Caki2 (cell line): ENCODE measurements around the gene DAGLA. TPM values are rescaled to one million over a fixed set of nuclear protein-coding genes. Genes with fewer than 3 reads are reported as not detected.
A peak's percentile ranks its signal among the peaks of the same experiment; 100 is the strongest.

ENCODE experiments used
- DNase-seq: peaks from one replicate; pipeline ENCODE4 v3.0.0-alpha.2; 2015; ENCODE audit warnings: low read depth
- in situ Hi-C: cut with HindIII; loops from 2 replicates; pipeline ENCODE4 v1.10.0; 2016; ENCODE audit warnings: low sequenced_read_pairs, low pct_unique_long_range_greater_than_20kb, mixed read lengths
- total RNA-seq: library from RNA; depleted of rRNA; stranded (reverse); fragments of >200 nt; shearing (Covaris generic); gene quantifications from 2 replicates; pipeline ENCODE4 v1.2.3, GENCODE V29; 2014; ENCODE audit warnings: low replicate concordance

The DAGLA gene
- total RNA-seq, 1 experiment from 2014 or later: 0.74 TPM

GRCh38 chr11:61765550-61766253 is 85.5 kb downstream of the DAGLA start:
- no peak for DNase-seq
- in situ Hi-C loops: no loop called here

- no peak for DNase-seq
- in situ Hi-C loops: no loop called here
Observed at GRCh38 chr11:61766353-61766841, 86.2 kb downstream of the DAGLA start.

GRCh38 chr11:61768376-61769076 is 88.3 kb downstream of the DAGLA start:
- in situ Hi-C loops: no loop called here
- DNase-seq: no peak

GRCh38 chr11:61769169-61769920 is 89.2 kb downstream of the DAGLA start:
- no peak for DNase-seq
- in situ Hi-C loops: no loop called here

- in situ Hi-C loops: no loop called here
- DNase-seq: no peak
Observed at GRCh38 chr11:61769946-61770683, 89.9 kb downstream of the DAGLA start.

- in situ Hi-C loops: no loop called here
- DNase-seq: no peak
Observed at GRCh38 chr11:61771195-61771894, 91.2 kb downstream of the DAGLA start.

GRCh38 chr11:61771985-61772455 is 91.8 kb downstream of the DAGLA start:
- in situ Hi-C loops: no loop called here
- no peak for DNase-seq

GRCh38 chr11:61773356-61773755 is 93.2 kb downstream of the DAGLA start:
- no peak for DNase-seq
- in situ Hi-C loops: no loop called here

GRCh38 chr11:61773809-61774208 is 93.6 kb downstream of the DAGLA start:
- DNase-seq: no peak
- in situ Hi-C loops: no loop called here

- in situ Hi-C loops: no loop called here
Observed at GRCh38 chr11:61774411-61774810, 94.2 kb downstream of the DAGLA start.

GRCh38 chr11:61775106-61775505 is 94.9 kb downstream of the DAGLA start:
- in situ Hi-C loops: no loop called here
- no peak for DNase-seq

More at GRCh38 chr11:61774411-61774810, 94.2 kb downstream of the DAGLA start:
- DNase-seq: no peak

- in situ Hi-C loops: no loop called here
- no peak for DNase-seq
Observed at GRCh38 chr11:61775606-61776554, 95.7 kb downstream of the DAGLA start.

GRCh38 chr11:61776561-61777075 is 96.4 kb downstream of the DAGLA start:
- in situ Hi-C loops: no loop called here
- DNase-seq: peak; percentile 39

- in situ Hi-C loops: no loop called here
- DNase-seq: no peak
Observed at GRCh38 chr11:61777234-61778090, 97.3 kb downstream of the DAGLA start.

- in situ Hi-C loops: no loop called here
Observed at GRCh38 chr11:61778357-61778886, 98.2 kb downstream of the DAGLA start.

More at GRCh38 chr11:61778357-61778886, 98.2 kb downstream of the DAGLA start:
- no peak for DNase-seq
